Measurements from ENCODE around the gene WIPF1. TPM values are rescaled to one million over a fixed set of nuclear protein-coding genes. Genes with fewer than 3 reads are reported as not detected.

The WIPF1 gene
- total and polyA plus RNA-seq, 4 experiments from 2014 or later = 79.2 to 484 (median 326) TPM

GRCh38 chr2:174631009-174631981 is 33.7 kb upstream of the WIPF1 start:
- Mint-ChIP-seq H3K4me1 (peaks cover 55 to 96% (median 66%) of the 10 kb centered on the region in 4 donors), H3K27ac (peak overlapping the region; percentile 89 to 98 (median 94)), H3K27me3 (no peaks in the 10 kb centered on the region), H3K4me3 (peak overlapping the region; percentile 91 to 94 (median 92)), H3K9me3 (no peaks in the 10 kb centered on the region), H3K36me3 (peaks cover 44 to 72% of the 10 kb centered on the region in 2 donors)
- intact Hi-C loops (cut with micrococcal nuclease) = loop anchor here (2.0 to 5.0 kb wide), 2 partner anchors 14 to 34 kb away; partner anchors contain the start of gene WIPF1
- peaks cover 13% of the 10 kb centered on the region for H3K36me3 ChIP-seq (ENCODE audit: insufficient read depth, low read length)
- H3K9me3 ChIP-seq (ENCODE audit: control insufficient read depth in 1 of 2, low read length in 2 of 2) = no peaks in the 10 kb centered on the region
- no peaks in the 10 kb centered on the region for H3K27me3 ChIP-seq (ENCODE audit: insufficient read depth, low read length)
- POLR2A ChIA-PET (ENCODE audit: partially characterized antibody) = interaction anchor here (1.0 to 4.8 kb wide), 7 partner anchors 8 to 51 kb away, joined by 4 to 139 read pairs (median 10); partner anchors contain the start of gene WIPF1
- DNase-seq = no peak
- peaks cover 80% of the 10 kb centered on the region for H3K4me1 ChIP-seq (ENCODE audit: insufficient read depth, low read length)
- H3K27ac ChIP-seq (ENCODE audit: low read depth, low read length) = peak overlapping the region; percentile 76
- H3K4me3 ChIP-seq (ENCODE audit: low read length in 2 of 2) = peak overlapping the region; percentile 64 to 72
- CTCF ChIA-PET (ENCODE audit: partially characterized antibody) = interaction anchor here (1.5 to 5.0 kb wide), 3 partner anchors 8 to 56 kb away, joined by 3 to 48 read pairs (median 4); no protein-coding TSS in a partner anchor

GRCh38 chr2:174630107-174630506 is 32.5 kb upstream of the WIPF1 start:
- ChIA-PET CTCF (ENCODE audit: partially characterized antibody) (interaction anchor here (1.7 kb wide), 1 partner anchor 9 kb away, joined by 3 read pairs; no protein-coding TSS in a partner anchor), POLR2A (ENCODE audit: partially characterized antibody) (interaction anchor here (0.8 to 3.0 kb wide), 5 partner anchors 14 to 47 kb away, joined by 3 to 10 read pairs (median 4); partner anchors contain the start of gene WIPF1)
- Histone ChIP-seq H3K36me3 (ENCODE audit: insufficient read depth, low read length) (peaks cover 19% of the 10 kb centered on the region), H3K27me3 (ENCODE audit: insufficient read depth, low read length) (no peaks in the 10 kb centered on the region), H3K27ac (ENCODE audit: low read depth, low read length) (no peak overlapping the region), H3K4me3 (ENCODE audit: low read length in 2 of 2) (no peak overlapping the region), H3K9me3 (ENCODE audit: control insufficient read depth in 1 of 2, low read length in 2 of 2) (no peaks in the 10 kb centered on the region), H3K4me1 (ENCODE audit: insufficient read depth, low read length) (peaks cover 78% of the 10 kb centered on the region)
- peaks cover 57 to 95% (median 66%) of the 10 kb centered on the region in 4 donors for H3K4me1 Mint-ChIP-seq
- H3K36me3 Mint-ChIP-seq = peaks cover 52 to 81% of the 10 kb centered on the region in 2 donors
- H3K4me3 Mint-ChIP-seq = peak overlapping the region in 7 of 8 donors; percentile 37 to 93 (median 91)
- intact Hi-C loops (cut with micrococcal nuclease) = loop anchor here (2.0 to 5.0 kb wide), 2 partner anchors 13 to 33 kb away; partner anchors contain the start of gene WIPF1
- no peaks in the 10 kb centered on the region for H3K9me3 Mint-ChIP-seq
- peak overlapping the region in 5 of 7 donors; percentile 56 to 94 (median 86) for H3K27ac Mint-ChIP-seq
- no peak for DNase-seq
- H3K27me3 Mint-ChIP-seq = no peaks in the 10 kb centered on the region

DNA sequence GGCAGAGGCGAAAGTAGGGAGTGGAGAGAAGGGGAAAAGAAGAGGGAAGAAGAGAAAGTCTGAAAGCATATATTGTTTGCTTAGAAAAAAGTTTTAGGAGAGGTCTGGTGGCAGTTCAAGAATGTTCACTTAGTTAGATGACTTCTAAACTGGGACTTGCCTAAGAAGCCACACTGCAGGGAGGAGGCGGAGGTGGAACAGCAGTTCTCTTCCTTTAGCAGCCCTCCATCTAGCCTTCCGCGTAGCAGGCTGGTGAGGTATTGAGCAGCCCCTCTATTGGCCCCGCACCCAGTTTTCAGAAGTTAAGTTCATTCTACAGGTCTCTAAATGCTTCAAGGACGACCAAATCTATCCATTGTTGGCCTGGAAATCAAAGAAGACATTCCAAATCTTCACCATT is 31.9 kb upstream of the WIPF1 start:
- Histone ChIP-seq H3K27ac (ENCODE audit: low read depth, low read length) (no peak overlapping the region), H3K36me3 (ENCODE audit: insufficient read depth, low read length) (peaks cover 25% of the 10 kb centered on the region), H3K9me3 (ENCODE audit: control insufficient read depth in 1 of 2, low read length in 2 of 2) (no peaks in the 10 kb centered on the region), H3K4me3 (ENCODE audit: low read length in 2 of 2) (no peak overlapping the region), H3K4me1 (ENCODE audit: insufficient read depth, low read length) (peaks cover 78% of the 10 kb centered on the region), H3K27me3 (ENCODE audit: insufficient read depth, low read length) (no peaks in the 10 kb centered on the region)
- Mint-ChIP-seq H3K36me3 (peaks cover 55 to 83% of the 10 kb centered on the region in 2 donors), H3K4me3 (peak overlapping the region; percentile 56 to 93 (median 91)), H3K9me3 (no peaks in the 10 kb centered on the region), H3K4me1 (peaks cover 55 to 94% (median 64%) of the 10 kb centered on the region in 4 donors), H3K27ac (peak overlapping the region; percentile 32 to 94 (median 86)), H3K27me3 (no peaks in the 10 kb centered on the region)
- intact Hi-C loops (cut with micrococcal nuclease) = no loop called here
- no peak for DNase-seq
- CTCF ChIA-PET (ENCODE audit: partially characterized antibody) = interaction anchor here (1.7 kb wide), 1 partner anchor 9 kb away, joined by 3 read pairs; no protein-coding TSS in a partner anchor
- POLR2A ChIA-PET (ENCODE audit: partially characterized antibody) = interaction anchor here (0.8 to 3.0 kb wide), 7 partner anchors 8 to 47 kb away, joined by 3 to 9 read pairs (median 4); partner anchors contain the start of gene WIPF1

DNA sequence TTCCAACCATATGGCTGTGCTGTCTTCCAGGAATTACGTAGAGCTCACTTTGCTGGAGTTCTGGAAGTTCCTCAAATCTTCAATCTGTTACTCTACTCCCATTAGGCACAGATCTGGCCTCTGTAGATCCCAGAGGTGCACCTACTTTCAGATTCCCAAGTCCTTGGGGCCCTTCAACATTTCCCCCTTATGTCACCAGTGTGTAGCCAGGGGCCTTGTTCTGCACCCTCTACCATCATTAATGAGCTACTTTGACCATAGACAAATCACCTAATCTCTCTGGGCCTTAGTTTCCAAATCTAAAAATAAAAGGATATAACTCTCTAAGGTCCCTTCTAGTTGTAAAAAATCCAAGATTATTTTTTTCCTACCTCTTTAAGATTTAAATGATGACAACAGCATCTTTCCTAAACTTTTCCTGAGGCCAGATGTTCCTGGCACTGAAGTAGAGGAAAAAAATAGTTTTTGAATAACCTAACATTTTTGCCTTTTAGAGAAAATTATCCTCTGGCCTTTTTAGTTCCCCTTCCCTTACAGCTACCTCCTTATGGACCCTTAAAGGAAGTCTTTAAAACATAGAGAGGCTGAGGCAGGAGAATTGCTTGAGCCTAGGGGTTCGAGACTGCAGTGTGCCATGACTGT is 31.0 kb upstream of the WIPF1 start:
- no peaks in the 10 kb centered on the region for H3K27me3 Mint-ChIP-seq
- H3K4me3 Mint-ChIP-seq = peak overlapping the region in 2 of 8 donors; percentile 28 to 93
- no peak for DNase-seq
- H3K9me3 ChIP-seq (ENCODE audit: control insufficient read depth in 1 of 2, low read length in 2 of 2) = no peaks in the 10 kb centered on the region
- no peak overlapping the region for H3K27ac ChIP-seq (ENCODE audit: low read depth, low read length)
- H3K4me1 Mint-ChIP-seq = peaks cover 62 to 95% (median 71%) of the 10 kb centered on the region in 4 donors
- H3K27me3 ChIP-seq (ENCODE audit: insufficient read depth, low read length) = no peaks in the 10 kb centered on the region
- H3K27ac Mint-ChIP-seq = peak overlapping the region in 5 of 7 donors; percentile 49 to 89 (median 84)
- H3K9me3 Mint-ChIP-seq = no peaks in the 10 kb centered on the region
- POLR2A ChIA-PET (ENCODE audit: partially characterized antibody) = interaction anchor here (1.0 to 3.0 kb wide), 7 partner anchors 8 to 34 kb away, joined by 3 to 9 read pairs (median 4); partner anchors contain the start of gene WIPF1
- no peak overlapping the region for H3K4me3 ChIP-seq (ENCODE audit: low read length in 2 of 2)
- H3K36me3 Mint-ChIP-seq = peaks cover 58 to 86% of the 10 kb centered on the region in 2 donors
- H3K36me3 ChIP-seq (ENCODE audit: insufficient read depth, low read length) = peaks cover 34% of the 10 kb centered on the region
- intact Hi-C loops (cut with micrococcal nuclease) = no loop called here
- CTCF ChIA-PET (ENCODE audit: partially characterized antibody) = interaction anchor here (1.2 kb wide), 1 partner anchor 31 kb away, joined by 3 read pairs; the partner anchor contains the start of gene WIPF1
- H3K4me1 ChIP-seq (ENCODE audit: insufficient read depth, low read length) = peaks cover 85% of the 10 kb centered on the region

- ChIA-PET CTCF (ENCODE audit: partially characterized antibody) (interaction anchor here (1.1 kb wide), 1 partner anchor 60 kb away, joined by 3 read pairs; no protein-coding TSS in a partner anchor), POLR2A (ENCODE audit: partially characterized antibody) (interaction anchor here (1.1 to 1.4 kb wide), 2 partner anchors 24 to 33 kb away, joined by 3 to 4 read pairs; no protein-coding TSS in a partner anchor)
- H3K9me3 ChIP-seq (ENCODE audit: control insufficient read depth in 1 of 2, low read length in 2 of 2) = no peaks in the 10 kb centered on the region
- H3K36me3 ChIP-seq (ENCODE audit: insufficient read depth, low read length) = peaks cover 40% of the 10 kb centered on the region
- no peaks in the 10 kb centered on the region for H3K27me3 ChIP-seq (ENCODE audit: insufficient read depth, low read length)
- no peak overlapping the region for H3K4me3 ChIP-seq (ENCODE audit: low read length in 2 of 2)
- DNase-seq = no peak
- Mint-ChIP-seq H3K4me1 (peaks cover 64 to 95% (median 79%) of the 10 kb centered on the region in 4 donors), H3K27ac (peak overlapping the region; percentile 20 to 83 (median 59)), H3K27me3 (no peaks in the 10 kb centered on the region), H3K36me3 (peaks cover 53 to 85% of the 10 kb centered on the region in 2 donors), H3K9me3 (no peaks in the 10 kb centered on the region), H3K4me3 (peak overlapping the region in 4 of 8 donors; percentile 58 to 80 (median 60))
- intact Hi-C loops (cut with micrococcal nuclease) = no loop called here
- H3K4me1 ChIP-seq (ENCODE audit: insufficient read depth, low read length) = peaks cover 90% of the 10 kb centered on the region
- H3K27ac ChIP-seq (ENCODE audit: low read depth, low read length) = no peak overlapping the region
Measured at GRCh38 chr2:174627216-174627615, 29.6 kb upstream of the WIPF1 start.

GRCh38 chr2:174624895-174625430 is 27.4 kb upstream of the WIPF1 start:
- no peaks in the 10 kb centered on the region for H3K27me3 Mint-ChIP-seq
- intact Hi-C loops (cut with micrococcal nuclease) = loop anchor here (1.0 kb wide), 1 partner anchor 9 kb away; no protein-coding TSS in a partner anchor
- H3K4me1 Mint-ChIP-seq = peaks cover 55 to 86% (median 71%) of the 10 kb centered on the region in 4 donors
- H3K27me3 ChIP-seq (ENCODE audit: insufficient read depth, low read length) = no peaks in the 10 kb centered on the region
- H3K36me3 Mint-ChIP-seq = peaks cover 51 to 73% of the 10 kb centered on the region in 2 donors
- ChIA-PET POLR2A (ENCODE audit: partially characterized antibody) (interaction anchor here (1.0 to 1.7 kb wide), 6 partner anchors 8 to 28 kb away, joined by 3 to 6 read pairs (median 4); partner anchors contain the start of gene WIPF1), CTCF (ENCODE audit: partially characterized antibody) (interaction anchor here (1.0 to 2.3 kb wide), 3 partner anchors 8 to 47 kb away, joined by 3 to 7 read pairs (median 4); no protein-coding TSS in a partner anchor)
- no peaks in the 10 kb centered on the region for H3K9me3 Mint-ChIP-seq
- peaks cover 35% of the 10 kb centered on the region for H3K36me3 ChIP-seq (ENCODE audit: insufficient read depth, low read length)
- peaks cover 76% of the 10 kb centered on the region for H3K4me1 ChIP-seq (ENCODE audit: insufficient read depth, low read length)
- no peak for DNase-seq
- H3K27ac ChIP-seq (ENCODE audit: low read depth, low read length) = no peak overlapping the region
- peak overlapping the region in 1 of 8 donors; percentile 18 for H3K4me3 Mint-ChIP-seq
- H3K27ac Mint-ChIP-seq = peak overlapping the region in 6 of 7 donors; percentile 13 to 68 (median 40)
- no peaks in the 10 kb centered on the region for H3K9me3 ChIP-seq (ENCODE audit: control insufficient read depth in 1 of 2, low read length in 2 of 2)
- no peak overlapping the region for H3K4me3 ChIP-seq (ENCODE audit: low read length in 2 of 2)

Measured in CD4-positive, alpha-beta memory T cell (primary cell).